ENCODE data around the gene ANKRD40. TPM values are rescaled to one million over a fixed set of nuclear protein-coding genes. Genes with fewer than 3 reads are reported as not detected.

Gene ANKRD40
- total and polyA plus RNA-seq, 10 of the 15 experiments (the other 5 are each of a cell fraction or from before 2014, with no cell fraction given): 5.9 to 21.7 (median 14.8) TPM

DNA sequence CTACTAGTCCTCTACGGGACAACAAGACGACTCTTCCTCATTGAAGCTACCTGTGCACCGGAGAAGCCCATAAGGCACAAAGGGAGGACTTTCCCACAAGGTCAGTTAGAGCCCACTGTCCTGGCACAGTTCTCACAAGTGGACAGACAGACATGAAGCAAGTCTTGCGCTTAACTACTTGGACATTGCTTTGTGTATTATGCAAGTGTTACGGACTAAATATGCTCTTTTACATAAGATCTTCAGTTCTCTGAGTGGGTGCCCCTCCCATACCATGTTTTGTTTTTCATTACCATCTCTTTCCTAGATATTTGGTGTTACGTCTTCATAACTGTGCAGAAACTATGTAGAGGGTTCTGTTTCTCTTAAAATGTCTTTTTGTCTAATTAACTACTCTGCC lies 41.5 kb upstream of the ANKRD40 start:
- Histone ChIP-seq H3K4me1 (ENCODE audit: control insufficient read depth, insufficient read depth, low read length) (no peaks in the 10 kb centered on the region), H4K20me1 (ENCODE audit: control insufficient read depth, insufficient read depth) (no peaks in the 10 kb centered on the region), H2AFZ (ENCODE audit: control insufficient read depth, low read depth, low read length) (no peak overlapping the region), H3K9ac (ENCODE audit: control insufficient read depth, insufficient read depth, low read length) (no peak overlapping the region), H3K9me3 (replicated peaks; ENCODE audit: control insufficient read depth, insufficient read depth, low read length) (no peaks in the 10 kb centered on the region), H3K27me3 (replicated peaks in 1 of 2; ENCODE audit: control insufficient read depth in 2 of 2, insufficient read depth in 2 of 2, low read length in 1 of 2) (no peaks in the 10 kb centered on the region), H3K36me3 (ENCODE audit: control insufficient read depth in 2 of 2, insufficient read depth in 2 of 2, low read length in 1 of 2) (peaks cover 12 to 54% of the 10 kb centered on the region in 2 experiments), H3K27ac (ENCODE audit: control insufficient read depth, insufficient read depth) (no peak overlapping the region), H3K4me2 (ENCODE audit: control insufficient read depth, insufficient read depth) (no peak overlapping the region), H3K4me3 (no peak overlapping the region), H3K79me2 (ENCODE audit: control insufficient read depth, insufficient read depth, low read length) (peaks cover 1% of the 10 kb centered on the region)
- FAIRE-seq: no peak
- ChIA-PET RAD21 (ENCODE audit: unreplicated experiment) (no interaction called here), SMC1A (ENCODE audit: uncharacterized antibody, unreplicated experiment) (no interaction called here), CTCF (no interaction called here), POLR2A (no interaction called here)
- intact Hi-C loops (cut with micrococcal nuclease; ENCODE audit: unreplicated experiment): no loop called here
- no TSS peak for BruUV-seq (replicated peaks)
- in situ Hi-C loops (cut with MboI): no loop called here
- DNase-seq (ENCODE audit: low read depth, low spot score): no peak
- WGBS (ENCODE audit: insufficient coverage, insufficient replicate concordance, low lambda C conversion rate, missing lambda C conversion rate): over 99% methylated on average over 6 of the region's 6 CpGs
- ATAC-seq: no peak
- no peak for TF ChIP-seq CUX1 (IDR thresholded peaks at IDR 0.05; ENCODE audit: insufficient replicate concordance, low read depth, low read length)
- TF ChIP-seq, protein P1, sequence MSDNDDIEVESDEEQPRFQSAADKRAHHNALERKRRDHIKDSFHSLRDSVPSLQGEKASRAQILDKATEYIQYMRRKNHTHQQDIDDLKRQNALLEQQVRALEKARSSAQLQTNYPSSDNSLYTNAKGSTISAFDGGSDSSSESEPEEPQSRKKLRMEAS (IDR thresholded peaks at IDR 0.05; ENCODE audit: low read depth, low read length): no peak
- TF ChIP-seq ZNF207 (IDR thresholded peaks at IDR 0.05; ENCODE audit: borderline replicate concordance): no peak
- TF ChIP-seq FOS (IDR thresholded peaks at IDR 0.05; ENCODE audit: borderline replicate concordance, extremely low read depth, insufficient read length): no peak
- no peak for TF ChIP-seq NFIC (IDR thresholded peaks at IDR 0.05; ENCODE audit: low read depth, low read length)
- TF ChIP-seq STAT3 (IDR thresholded peaks at IDR 0.05; ENCODE audit: low read depth, low read length): no peak
- TF ChIP-seq MYC (IDR thresholded peaks at IDR 0.05; ENCODE audit: insufficient read depth, insufficient read length, insufficient replicate concordance, low read length, severe bottlenecking): no peak
- no peak for TF ChIP-seq IKZF1 (conservative IDR thresholded peaks at IDR 0.05)
- TF ChIP-seq, protein P2, sequence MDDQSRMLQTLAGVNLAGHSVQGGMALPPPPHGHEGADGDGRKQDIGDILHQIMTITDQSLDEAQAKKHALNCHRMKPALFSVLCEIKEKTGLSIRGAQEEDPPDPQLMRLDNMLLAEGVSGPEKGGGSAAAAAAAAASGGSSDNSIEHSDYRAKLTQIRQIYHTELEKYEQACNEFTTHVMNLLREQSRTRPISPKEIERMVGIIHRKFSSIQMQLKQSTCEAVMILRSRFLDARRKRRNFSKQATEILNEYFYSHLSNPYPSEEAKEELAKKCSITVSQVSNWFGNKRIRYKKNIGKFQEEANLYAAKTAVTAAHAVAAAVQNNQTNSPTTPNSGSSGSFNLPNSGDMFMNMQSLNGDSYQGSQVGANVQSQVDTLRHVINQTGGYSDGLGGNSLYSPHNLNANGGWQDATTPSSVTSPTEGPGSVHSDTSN (IDR thresholded peaks at IDR 0.05; ENCODE audit: insufficient replicate concordance, low read depth, low read length): no peak
- no peak for TF ChIP-seq RBBP5 (conservative IDR thresholded peaks at IDR 0.05)
- TF ChIP-seq REST (IDR thresholded peaks at IDR 0.05; ENCODE audit: low read depth, low read length): no peak
- no peak for TF ChIP-seq POU2F2 (IDR thresholded peaks at IDR 0.05; ENCODE audit: borderline replicate concordance, low read depth, low read length)
- no peak for TF ChIP-seq EED (IDR thresholded peaks at IDR 0.05; ENCODE audit: low read depth)
- no peak for TF ChIP-seq RAD21 (IDR thresholded peaks at IDR 0.05; ENCODE audit: insufficient read depth, low read depth, low read length)
- TF ChIP-seq TAF1 (IDR thresholded peaks at IDR 0.05; ENCODE audit: borderline replicate concordance, low read depth, low read length): no peak
